ENCODE measurements around the gene PLA2G6. TPM values are rescaled to one million over a fixed set of nuclear protein-coding genes. Genes with fewer than 3 reads are reported as not detected.

Gene PLA2G6
- total RNA-seq, 1 experiment from 2014 or later: 13.4 TPM

DNA sequence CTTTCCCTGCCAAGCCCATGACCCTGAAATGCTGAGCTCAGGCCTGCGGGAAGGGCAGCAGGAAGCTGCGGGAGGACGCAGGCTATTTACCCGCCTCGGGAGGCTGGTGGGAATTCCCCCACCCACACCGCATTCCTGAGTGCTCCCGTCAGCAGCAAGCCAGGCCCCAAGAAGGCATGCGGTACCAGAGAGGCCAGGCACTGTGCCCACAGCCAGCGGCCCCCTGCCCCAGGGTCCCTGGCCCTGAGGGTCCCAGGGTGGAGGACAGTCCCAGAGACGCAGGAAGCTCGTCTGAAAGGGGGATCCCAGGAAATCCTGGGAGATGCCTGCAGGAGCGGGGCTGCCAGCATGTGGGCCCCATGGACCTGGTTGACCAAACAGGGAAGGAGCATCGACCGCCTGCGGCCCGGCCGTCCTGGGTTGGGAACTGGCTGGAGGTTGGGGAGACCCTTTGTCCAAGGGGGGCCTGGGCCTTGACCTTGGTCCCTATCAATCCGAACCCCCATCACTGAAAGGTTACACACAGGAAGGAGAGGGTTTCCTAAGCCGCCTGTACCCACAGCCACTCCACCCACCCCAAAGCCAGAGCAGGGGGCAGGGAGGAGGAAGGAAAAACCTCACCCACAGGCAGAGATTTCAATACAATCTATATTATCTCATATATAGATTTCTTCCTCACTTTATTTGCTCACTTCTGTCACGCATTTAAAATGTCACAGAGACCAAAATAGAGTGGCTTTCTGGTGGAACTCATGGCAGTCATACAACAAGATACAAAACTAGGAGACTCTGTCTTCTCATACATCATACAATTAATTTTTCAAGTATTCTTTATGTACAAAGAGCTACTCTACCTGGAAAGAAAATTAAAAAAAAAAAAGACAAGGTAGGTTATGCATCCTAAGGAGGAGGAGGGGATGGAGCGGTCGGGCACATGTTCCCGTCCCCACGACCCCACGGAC lies 37.3 kb upstream of the PLA2G6 start:
- in situ Hi-C loops (cut with HindIII; ENCODE audit: low pct_unique_long_range_greater_than_20kb, low sequenced_read_pairs): no loop called here
- DNase-seq (ENCODE audit: low read depth): peak; percentile 94

DNA sequence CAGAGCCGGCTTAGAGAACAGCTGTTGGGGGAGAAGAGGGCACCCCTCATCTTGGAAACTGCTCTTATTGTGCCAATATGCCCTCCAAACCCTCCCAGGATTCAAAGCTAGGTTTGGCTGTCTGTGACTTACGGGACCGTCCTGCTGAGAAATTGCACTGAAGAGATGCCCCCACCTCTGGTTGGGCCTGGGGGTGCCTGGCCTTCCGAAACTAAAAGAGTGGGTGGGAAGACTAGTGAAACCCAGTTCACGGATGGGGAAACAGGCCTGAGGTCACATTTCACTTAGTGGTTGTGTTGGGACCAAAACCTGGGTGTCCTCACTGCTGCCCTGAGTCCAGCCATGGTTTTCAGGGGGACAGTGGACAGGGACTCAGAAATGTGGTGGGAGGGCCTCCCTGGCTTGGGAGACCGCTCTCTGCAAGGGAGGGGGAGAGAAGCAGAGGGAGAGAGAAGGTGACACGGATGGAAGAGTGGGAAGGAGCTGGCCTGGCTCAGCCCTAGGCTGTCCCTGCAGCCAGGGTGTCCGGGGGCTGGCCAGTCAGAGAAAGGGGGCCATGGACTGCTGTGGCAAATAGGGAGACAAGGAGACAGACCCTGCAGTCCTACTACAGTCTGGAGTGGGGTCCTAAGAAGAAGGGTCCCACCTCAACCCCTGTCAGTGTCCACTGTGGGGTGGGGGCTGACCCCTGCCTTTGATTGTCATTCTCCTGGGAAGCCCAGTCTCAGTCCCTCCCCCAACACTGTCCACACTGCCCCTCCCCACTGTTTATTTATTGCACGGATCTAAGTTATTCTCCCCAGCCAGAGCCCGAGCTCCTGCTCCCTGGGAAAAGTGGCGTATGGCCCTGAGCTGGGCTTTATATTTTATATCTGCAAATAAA lies 33.8 kb upstream of the PLA2G6 start:
- in situ Hi-C loops (cut with HindIII; ENCODE audit: low pct_unique_long_range_greater_than_20kb, low sequenced_read_pairs): no loop called here
- no peak for DNase-seq (ENCODE audit: low read depth)

DNA sequence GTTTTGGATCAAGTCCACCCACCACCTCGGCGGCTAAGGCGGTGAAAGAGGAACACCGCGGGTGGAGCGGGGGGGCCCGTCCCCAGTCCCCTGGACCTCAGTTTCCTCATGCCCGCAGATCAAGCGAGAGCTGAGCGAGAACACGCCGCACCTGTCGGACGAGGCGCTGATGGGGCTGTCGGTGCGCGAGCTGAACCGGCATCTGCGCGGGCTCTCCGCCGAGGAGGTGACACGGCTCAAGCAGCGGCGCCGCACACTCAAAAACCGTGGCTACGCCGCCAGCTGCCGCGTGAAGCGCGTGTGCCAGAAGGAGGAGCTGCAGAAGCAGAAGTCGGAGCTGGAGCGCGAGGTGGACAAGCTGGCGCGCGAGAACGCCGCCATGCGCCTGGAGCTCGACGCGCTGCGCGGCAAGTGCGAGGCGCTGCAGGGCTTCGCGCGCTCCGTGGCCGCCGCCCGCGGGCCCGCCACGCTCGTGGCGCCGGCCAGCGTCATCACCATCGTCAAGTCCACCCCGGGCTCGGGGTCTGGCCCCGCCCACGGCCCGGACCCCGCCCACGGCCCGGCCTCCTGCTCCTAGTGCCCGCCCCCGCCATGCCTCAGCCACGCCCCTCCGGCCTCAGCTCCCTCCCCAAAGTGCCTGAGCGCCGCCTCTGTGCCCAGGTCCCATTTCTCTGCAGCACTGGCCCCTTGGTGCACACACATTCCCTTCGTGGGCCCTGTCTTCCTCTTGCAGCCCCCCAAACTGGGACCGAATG lies 32.8 kb upstream of the PLA2G6 start:
- in situ Hi-C loops (cut with HindIII; ENCODE audit: low pct_unique_long_range_greater_than_20kb, low sequenced_read_pairs): no loop called here
- no peak for DNase-seq (ENCODE audit: low read depth)

- in situ Hi-C loops (cut with HindIII; ENCODE audit: low pct_unique_long_range_greater_than_20kb, low sequenced_read_pairs): no loop called here
- DNase-seq (ENCODE audit: low read depth): no peak
Observed at GRCh38 chr22:38213990-38214301, 32.3 kb upstream of the PLA2G6 start.

- in situ Hi-C loops (cut with HindIII; ENCODE audit: low pct_unique_long_range_greater_than_20kb, low sequenced_read_pairs): no loop called here
Observed at GRCh38 chr22:38213319-38213989, 31.8 kb upstream of the PLA2G6 start.

DNA sequence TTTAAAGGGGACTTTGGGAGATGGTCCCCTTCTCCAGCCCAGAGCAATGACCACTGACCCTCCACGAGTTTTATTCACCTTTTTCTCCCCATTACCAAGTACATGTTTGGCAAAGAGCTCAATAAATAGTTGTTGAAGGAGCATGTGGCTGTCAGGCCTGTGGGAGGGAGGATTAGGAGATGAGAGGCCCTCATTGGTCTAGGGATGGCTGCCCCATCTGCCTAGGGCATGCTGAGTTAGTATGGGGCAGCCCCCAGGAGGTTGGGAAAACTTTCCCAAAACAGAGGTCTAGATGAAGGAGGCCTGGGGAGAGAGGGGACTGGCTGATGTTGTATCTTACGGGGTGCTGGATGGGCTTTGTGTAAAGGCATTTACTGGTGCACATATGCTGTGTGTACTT lies 30.8 kb upstream of the PLA2G6 start:
- no peak for DNase-seq (ENCODE audit: low read depth)
- in situ Hi-C loops (cut with HindIII; ENCODE audit: low pct_unique_long_range_greater_than_20kb, low sequenced_read_pairs): no loop called here

More at GRCh38 chr22:38213319-38213989, 31.8 kb upstream of the PLA2G6 start:
- DNase-seq (ENCODE audit: low read depth): no peak

- in situ Hi-C loops (cut with HindIII; ENCODE audit: low pct_unique_long_range_greater_than_20kb, low sequenced_read_pairs): no loop called here
Observed at GRCh38 chr22:38211556-38211955, 29.9 kb upstream of the PLA2G6 start.

DNA sequence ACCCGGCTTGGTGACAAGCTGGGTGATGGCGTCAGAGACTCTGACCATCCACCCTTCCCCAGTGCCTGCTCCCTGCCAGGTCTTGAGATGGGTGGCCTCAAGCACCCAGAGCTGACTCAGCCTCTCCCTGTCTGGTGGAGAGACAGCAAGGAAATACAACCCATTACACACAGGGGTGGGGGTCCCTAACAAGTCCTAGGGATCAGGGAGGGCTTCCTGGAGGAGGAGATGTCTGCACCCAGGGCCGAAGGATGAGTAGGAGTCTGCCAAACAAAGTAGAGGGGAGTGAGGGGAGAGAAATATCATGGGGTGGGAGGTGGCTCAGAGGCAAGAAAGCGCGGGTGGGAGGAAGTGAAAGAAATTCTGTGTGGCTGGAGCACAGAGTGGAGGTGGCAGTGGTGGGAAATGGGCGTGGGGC lies 26.9 kb upstream of the PLA2G6 start:
- DNase-seq (ENCODE audit: low read depth): no peak
- in situ Hi-C loops (cut with HindIII; ENCODE audit: low pct_unique_long_range_greater_than_20kb, low sequenced_read_pairs): no loop called here

More at GRCh38 chr22:38211556-38211955, 29.9 kb upstream of the PLA2G6 start:
- DNase-seq (ENCODE audit: low read depth): no peak

GRCh38 chr22:38207898-38208432 lies 26.3 kb upstream of the PLA2G6 start:
- in situ Hi-C loops (cut with HindIII; ENCODE audit: low pct_unique_long_range_greater_than_20kb, low sequenced_read_pairs): no loop called here
- no peak for DNase-seq (ENCODE audit: low read depth)

DNA sequence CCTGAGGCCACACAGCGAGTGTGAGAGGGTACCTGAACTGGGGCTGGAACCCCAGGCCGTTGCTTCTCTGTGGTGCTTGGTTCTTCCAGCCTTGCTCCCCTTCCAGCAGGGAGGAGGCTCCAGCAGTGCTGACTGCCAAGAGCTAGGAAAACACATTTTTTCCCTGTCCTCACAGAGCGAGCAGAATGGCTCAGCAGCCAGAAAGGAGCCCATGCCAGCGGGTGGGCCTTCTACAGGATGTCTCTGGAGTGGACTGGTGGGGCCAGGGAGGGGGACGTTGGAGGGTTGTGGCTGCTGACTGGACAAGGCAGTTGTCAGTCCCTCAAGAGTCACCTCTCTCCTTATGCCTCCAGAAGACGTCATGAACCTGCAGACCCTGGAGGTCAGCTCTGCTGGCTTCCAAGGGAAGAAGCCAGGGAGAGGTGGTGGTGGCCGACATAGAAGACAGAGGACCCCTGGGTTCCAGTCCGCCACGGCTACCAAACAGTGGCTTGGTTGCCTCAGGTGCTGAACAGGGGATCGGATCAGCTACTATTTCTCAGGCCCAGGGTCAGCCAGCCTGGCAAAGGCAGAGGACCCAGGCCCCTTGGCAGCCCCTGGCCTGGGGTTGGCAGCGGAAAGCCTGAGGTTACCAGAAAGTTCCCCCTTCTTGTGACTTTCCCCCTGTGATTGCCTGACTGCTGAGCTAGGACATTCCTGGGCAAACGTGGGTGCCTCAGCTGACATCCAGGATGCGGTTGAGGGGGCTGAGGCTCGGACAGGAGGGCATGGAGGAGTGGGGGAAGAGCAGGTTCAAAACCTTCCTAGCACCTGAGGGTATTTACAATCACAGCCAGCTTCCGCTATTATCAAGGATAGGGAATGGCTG lies 23.9 kb upstream of the PLA2G6 start:
- in situ Hi-C loops (cut with HindIII; ENCODE audit: low pct_unique_long_range_greater_than_20kb, low sequenced_read_pairs): no loop called here
- DNase-seq (ENCODE audit: low read depth): no peak

GRCh38 chr22:38204784-38205183 lies 23.2 kb upstream of the PLA2G6 start:
- in situ Hi-C loops (cut with HindIII; ENCODE audit: low pct_unique_long_range_greater_than_20kb, low sequenced_read_pairs): no loop called here
- DNase-seq (ENCODE audit: low read depth): no peak

DNA sequence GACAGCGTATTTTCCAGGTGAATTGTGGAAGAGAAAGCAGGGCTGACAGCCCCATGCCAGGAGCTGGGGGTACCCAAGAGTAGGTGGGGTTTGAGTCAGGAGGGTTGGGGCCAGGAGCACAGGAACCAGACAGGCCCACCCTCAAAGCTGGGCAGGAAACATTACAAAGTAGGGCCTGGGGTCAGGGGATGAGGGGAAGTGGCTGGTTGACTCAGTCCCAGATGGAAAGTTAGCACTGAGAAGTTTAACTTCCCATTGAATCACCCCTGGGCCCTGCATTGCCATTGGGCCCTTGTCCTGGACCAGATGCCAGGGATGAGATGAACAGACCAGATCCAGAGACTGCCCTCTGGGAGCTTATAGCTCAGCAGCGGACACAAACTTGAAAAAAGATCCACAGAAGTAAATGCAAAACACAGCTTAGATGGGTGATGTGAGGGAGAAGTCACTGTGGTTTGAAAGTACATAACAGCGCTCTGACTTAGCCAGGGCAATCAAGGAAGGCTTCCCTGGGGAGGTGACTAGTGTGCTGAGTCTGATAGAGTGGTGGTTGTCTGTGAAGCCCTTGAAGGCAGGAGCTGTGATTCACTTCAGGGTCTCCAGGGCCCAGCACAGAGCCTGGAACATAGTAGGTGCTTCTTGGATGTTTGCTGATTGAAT lies 22.4 kb upstream of the PLA2G6 start:
- no peak for DNase-seq (ENCODE audit: low read depth)
- in situ Hi-C loops (cut with HindIII; ENCODE audit: low pct_unique_long_range_greater_than_20kb, low sequenced_read_pairs): no loop called here

GRCh38 chr22:38203090-38203810 lies 21.6 kb upstream of the PLA2G6 start:
- in situ Hi-C loops (cut with HindIII; ENCODE audit: low pct_unique_long_range_greater_than_20kb, low sequenced_read_pairs): no loop called here
- peak; percentile 62 for DNase-seq (ENCODE audit: low read depth)

GRCh38 chr22:38202437-38203089 lies 20.9 kb upstream of the PLA2G6 start:
- in situ Hi-C loops (cut with HindIII; ENCODE audit: low pct_unique_long_range_greater_than_20kb, low sequenced_read_pairs): no loop called here

DNA sequence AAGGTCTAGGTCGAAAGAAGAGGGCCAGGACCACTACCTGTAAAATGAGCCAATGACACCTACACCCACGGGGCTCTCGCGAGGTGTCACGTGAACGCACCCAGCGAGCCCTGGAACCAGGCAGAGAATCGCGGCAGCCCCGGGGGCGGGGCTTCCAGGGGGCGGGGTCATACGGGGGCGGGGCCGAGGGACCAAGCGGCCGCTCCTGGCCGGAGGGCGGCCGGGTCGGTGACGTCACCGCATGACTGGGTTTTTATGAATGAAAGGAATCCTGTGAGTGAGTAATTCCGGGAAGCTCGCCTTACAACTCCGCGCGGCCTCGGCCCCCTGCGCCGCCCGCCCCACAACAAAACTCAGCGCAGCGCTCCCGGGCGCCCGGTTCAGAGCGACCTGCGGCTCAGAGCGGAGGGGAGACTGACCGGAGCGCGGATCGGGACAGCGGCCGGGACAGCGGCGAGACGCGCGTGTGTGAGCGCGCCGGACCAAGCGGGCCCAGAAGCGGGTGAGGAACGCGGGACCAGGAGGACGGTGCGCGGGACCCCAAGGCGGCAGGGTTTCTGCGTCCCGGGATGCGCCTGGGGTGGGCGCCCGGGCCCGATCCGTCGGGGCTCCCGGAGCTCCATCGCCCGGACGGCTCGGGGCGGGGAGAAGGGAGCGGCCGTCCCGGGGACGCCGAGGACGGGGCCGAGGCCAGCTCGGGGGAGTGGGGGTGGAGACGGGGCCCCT lies 20.2 kb upstream of the PLA2G6 start, which contains the start of gene MAFF:
Gene MAFF (plus strand): TSS at position 284 of the 726 bp plus-strand sequence. CDS start 11,860 bp downstream, outside the sequence.
- DNase-seq (ENCODE audit: low read depth): peak; percentile 89
- in situ Hi-C loops (cut with HindIII; ENCODE audit: low pct_unique_long_range_greater_than_20kb, low sequenced_read_pairs): no loop called here

More at GRCh38 chr22:38202437-38203089, 20.9 kb upstream of the PLA2G6 start:
- peak; percentile 75 for DNase-seq (ENCODE audit: low read depth)
